Testis (tissue), 2 donors: Measurements from ENCODE around the gene CADM1.

ENCODE experiments used
- POLR2A ChIP-seq: fragments of 450-650 bp; IDR thresholded peaks from one replicate; pipeline ENCODE4 v1.6.1; 2017; ENCODE audit warnings: antibody characterized with exemption, mild to moderate bottlenecking, moderate library complexity
- TF ChIP-seq, protein P1 (sequence below), 3 experiments: fragments of 450-650 bp in 2 of 3; fragments of 200-600 bp in 1 of 3; sonication (generic) in 1 of 3; IDR thresholded peaks; one replicate each; pipeline ENCODE4 v1.5.1; 2016 to 2019; ENCODE audit warnings: antibody characterized with exemption in 3 of 3, mild to moderate bottlenecking in 2 of 3, moderate library complexity in 1 of 3

- TF ChIP-seq, protein P1, sequence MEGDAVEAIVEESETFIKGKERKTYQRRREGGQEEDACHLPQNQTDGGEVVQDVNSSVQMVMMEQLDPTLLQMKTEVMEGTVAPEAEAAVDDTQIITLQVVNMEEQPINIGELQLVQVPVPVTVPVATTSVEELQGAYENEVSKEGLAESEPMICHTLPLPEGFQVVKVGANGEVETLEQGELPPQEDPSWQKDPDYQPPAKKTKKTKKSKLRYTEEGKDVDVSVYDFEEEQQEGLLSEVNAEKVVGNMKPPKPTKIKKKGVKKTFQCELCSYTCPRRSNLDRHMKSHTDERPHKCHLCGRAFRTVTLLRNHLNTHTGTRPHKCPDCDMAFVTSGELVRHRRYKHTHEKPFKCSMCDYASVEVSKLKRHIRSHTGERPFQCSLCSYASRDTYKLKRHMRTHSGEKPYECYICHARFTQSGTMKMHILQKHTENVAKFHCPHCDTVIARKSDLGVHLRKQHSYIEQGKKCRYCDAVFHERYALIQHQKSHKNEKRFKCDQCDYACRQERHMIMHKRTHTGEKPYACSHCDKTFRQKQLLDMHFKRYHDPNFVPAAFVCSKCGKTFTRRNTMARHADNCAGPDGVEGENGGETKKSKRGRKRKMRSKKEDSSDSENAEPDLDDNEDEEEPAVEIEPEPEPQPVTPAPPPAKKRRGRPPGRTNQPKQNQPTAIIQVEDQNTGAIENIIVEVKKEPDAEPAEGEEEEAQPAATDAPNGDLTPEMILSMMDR (IDR thresholded peaks at IDR 0.05) = no peak
- TF ChIP-seq POLR2A = no peak
Observed at GRCh38 chr11:115173136-115173535, 331.1 kb downstream of the CADM1 start.
